Measurements from ENCODE around the gene LMCD1.

Gene LMCD1

GRCh38 chr3:8518138-8518537 lies 16.5 kb downstream of the LMCD1 start:
- no peaks in the 10 kb centered on the region for H3K36me3 ChIP-seq (ENCODE audit: insufficient read depth, low read length)
- H3K9me3 ChIP-seq (ENCODE audit: insufficient read depth, low read depth, low read length) = no peaks in the 10 kb centered on the region
- H3K9me2 ChIP-seq (replicated peaks; ENCODE audit: low read depth, low read length) = no peaks in the 10 kb centered on the region
- H3K27me3 ChIP-seq (ENCODE audit: insufficient read depth, low read length, poor library complexity, severe bottlenecking) = no peaks in the 10 kb centered on the region
- H3K4me2 ChIP-seq (ENCODE audit: low read depth, low read length, poor library complexity, severe bottlenecking) = no peak overlapping the region
- no peak overlapping the region for H2AFZ ChIP-seq (ENCODE audit: low read length)
- no peak for TF ChIP-seq CTCF (conservative IDR thresholded peaks at IDR 0.05; ENCODE audit: low read length)
- TF ChIP-seq EZH2phosphoT487 (IDR thresholded peaks at IDR 0.05; ENCODE audit: borderline replicate concordance) = no peak
- H3K79me2 ChIP-seq (ENCODE audit: insufficient read depth, low read length) = no peaks in the 10 kb centered on the region
- H3K9ac ChIP-seq (ENCODE audit: low read depth, low read length, poor library complexity, severe bottlenecking) = no peak overlapping the region
- H3K4me1 ChIP-seq (ENCODE audit: insufficient read depth, low read length, poor library complexity, severe bottlenecking) = no peaks in the 10 kb centered on the region
- H4K20me1 ChIP-seq (ENCODE audit: insufficient read depth, low read length, poor library complexity, severe bottlenecking) = no peaks in the 10 kb centered on the region
- no peaks in the 10 kb centered on the region for H3F3A ChIP-seq (ENCODE audit: low read depth)
- no peak overlapping the region for H3K4me3 ChIP-seq (ENCODE audit: low read length, poor library complexity, severe bottlenecking)

GRCh38 chr3:8519156-8519555 lies 17.5 kb downstream of the LMCD1 start:
- no peaks in the 10 kb centered on the region for H3K79me2 ChIP-seq (ENCODE audit: insufficient read depth, low read length)
- no peaks in the 10 kb centered on the region for H3K9me3 ChIP-seq (ENCODE audit: insufficient read depth, low read depth, low read length)
- H3K9me2 ChIP-seq (replicated peaks; ENCODE audit: low read depth, low read length) = no peaks in the 10 kb centered on the region
- no peaks in the 10 kb centered on the region for H3F3A ChIP-seq (ENCODE audit: low read depth)
- H3K4me2 ChIP-seq (ENCODE audit: low read depth, low read length, poor library complexity, severe bottlenecking) = no peak overlapping the region
- H2AFZ ChIP-seq (ENCODE audit: low read length) = no peak overlapping the region
- H3K4me1 ChIP-seq (ENCODE audit: insufficient read depth, low read length, poor library complexity, severe bottlenecking) = no peaks in the 10 kb centered on the region
- H4K20me1 ChIP-seq (ENCODE audit: insufficient read depth, low read length, poor library complexity, severe bottlenecking) = no peaks in the 10 kb centered on the region
- H3K9ac ChIP-seq (ENCODE audit: low read depth, low read length, poor library complexity, severe bottlenecking) = no peak overlapping the region
- TF ChIP-seq CTCF (conservative IDR thresholded peaks at IDR 0.05; ENCODE audit: low read length) = no peak
- TF ChIP-seq EZH2phosphoT487 (IDR thresholded peaks at IDR 0.05; ENCODE audit: borderline replicate concordance) = no peak
- no peak overlapping the region for H3K4me3 ChIP-seq (ENCODE audit: low read length, poor library complexity, severe bottlenecking)
- no peaks in the 10 kb centered on the region for H3K36me3 ChIP-seq (ENCODE audit: insufficient read depth, low read length)
- H3K27me3 ChIP-seq (ENCODE audit: insufficient read depth, low read length, poor library complexity, severe bottlenecking) = no peaks in the 10 kb centered on the region

GRCh38 chr3:8519774-8520448 lies 18.3 kb downstream of the LMCD1 start:
- Histone ChIP-seq H3K9me3 (ENCODE audit: insufficient read depth, low read depth, low read length) (no peaks in the 10 kb centered on the region), H3F3A (ENCODE audit: low read depth) (no peaks in the 10 kb centered on the region), H2AFZ (ENCODE audit: low read length) (no peak overlapping the region), H3K4me3 (ENCODE audit: low read length, poor library complexity, severe bottlenecking) (no peak overlapping the region), H3K4me2 (ENCODE audit: low read depth, low read length, poor library complexity, severe bottlenecking) (no peak overlapping the region), H3K9ac (ENCODE audit: low read depth, low read length, poor library complexity, severe bottlenecking) (no peak overlapping the region), H3K4me1 (ENCODE audit: insufficient read depth, low read length, poor library complexity, severe bottlenecking) (no peaks in the 10 kb centered on the region), H3K27me3 (ENCODE audit: insufficient read depth, low read length, poor library complexity, severe bottlenecking) (no peaks in the 10 kb centered on the region), H3K9me2 (replicated peaks; ENCODE audit: low read depth, low read length) (no peaks in the 10 kb centered on the region), H3K36me3 (ENCODE audit: insufficient read depth, low read length) (no peaks in the 10 kb centered on the region), H4K20me1 (ENCODE audit: insufficient read depth, low read length, poor library complexity, severe bottlenecking) (no peaks in the 10 kb centered on the region), H3K79me2 (ENCODE audit: insufficient read depth, low read length) (no peaks in the 10 kb centered on the region)
- TF ChIP-seq EZH2phosphoT487 (IDR thresholded peaks at IDR 0.05; ENCODE audit: borderline replicate concordance) = no peak
- TF ChIP-seq CTCF (conservative IDR thresholded peaks at IDR 0.05; ENCODE audit: low read length) = no peak

Data from Loucy (cell line).